Dendritic cell treated with granulocyte-macrophage colony-stimulating factor and Interleukin-4, amounts not matched to agents 40 ng/mL and 50 ng/mL, for 4 days (primary cell): ENCODE data around the gene NDST3.

Experiments
- H3K27ac Mint-ChIP-seq: one replicate; pipeline ENCODE4 v1.8.0; 2022; ENCODE audit warnings: mild to moderate bottlenecking, mixed read lengths
- H3K27me3 Mint-ChIP-seq: one replicate; pipeline ENCODE4 v1.8.0; 2022; ENCODE audit warnings: mild to moderate bottlenecking, mixed read lengths
- H3K36me3 Mint-ChIP-seq: one replicate; pipeline ENCODE4 v1.8.0; 2022; ENCODE audit warnings: low read depth, mixed read lengths
- H3K4me1 Mint-ChIP-seq: one replicate; pipeline ENCODE4 v1.8.0; 2022; ENCODE audit warnings: low read depth, mixed read lengths
- H3K4me3 Mint-ChIP-seq: one replicate; pipeline ENCODE4 v1.8.0; 2022; ENCODE audit warnings: mild to moderate bottlenecking, moderate library complexity, mixed read lengths
- H3K9me3 Mint-ChIP-seq: one replicate; pipeline ENCODE4 v1.8.0; 2022; ENCODE audit warnings: mixed read lengths
- intact Hi-C: fragments of 100-400 bp; cut with micrococcal nuclease; formaldehyde crosslinking; loops from one replicate; pipeline ENCODE4 v1.15.0; 2022

The NDST3 gene

DNA sequence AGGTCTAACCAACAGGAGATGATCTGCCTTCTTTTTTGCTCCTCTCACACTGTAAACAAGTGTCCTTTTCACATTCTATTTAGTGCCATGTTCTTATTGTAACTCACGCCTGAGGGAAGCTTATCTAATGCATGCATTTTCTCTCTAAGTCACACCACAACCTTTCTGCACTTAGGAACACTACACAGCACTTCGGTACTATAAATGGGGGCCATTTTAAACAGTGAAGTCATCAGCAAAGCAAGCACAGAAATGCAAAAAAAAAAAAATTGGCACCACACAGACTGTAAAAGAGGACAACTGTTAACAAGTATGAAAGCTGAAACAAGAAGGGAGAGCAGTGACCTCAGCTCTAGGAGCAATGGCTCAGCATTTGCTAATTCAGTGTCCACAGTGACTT lies 273.4 kb downstream of the NDST3 start:
- H3K36me3 Mint-ChIP-seq = no peaks in the 10 kb centered on the region
- intact Hi-C loops = no loop called here
- no peaks in the 10 kb centered on the region for H3K9me3 Mint-ChIP-seq
- H3K27me3 Mint-ChIP-seq = peaks cover 3% of the 10 kb centered on the region
- H3K4me1 Mint-ChIP-seq = no peaks in the 10 kb centered on the region
- no peak overlapping the region for H3K27ac Mint-ChIP-seq
- H3K4me3 Mint-ChIP-seq = no peak overlapping the region
